Adrenal gland (tissue), 12 donors: ENCODE results near the gene MED27. TPM values are rescaled to one million over a fixed set of nuclear protein-coding genes. Genes with fewer than 3 reads are reported as not detected.

Experiments
- DNase-seq, 7 donors: peaks; one replicate each; pipeline ENCODE4 v3.0.0-alpha.2; 2019 to 2020
- H3K27ac ChIP-seq, 5 donors: fragments of 200-600 bp; sonication (generic) in 4 of 5; 1 replicate in 3 of 5; 2 replicates in 2 of 5; pipeline versions ENCODE4 v1.5.1 to v1.8.0; 2016 to 2020; ENCODE audit warnings: mild to moderate bottlenecking in 1 of 5
- H3K27me3 ChIP-seq: fragments of 200-600 bp; 2 replicates; pipeline ENCODE4 v1.8.0; 2021
- H3K36me3 ChIP-seq, 2 donors: fragments of 200-600 bp; replicated peaks in 1 of 2; 1 replicate in 1 of 2; 2 replicates in 1 of 2; pipeline versions ENCODE4 v1.5.1 to v1.8.0; 2018 to 2022
- H3K4me1 ChIP-seq, 2 donors: fragments of 200-600 bp; replicated peaks in 1 of 2; 1 replicate in 1 of 2; 2 replicates in 1 of 2; pipeline versions ENCODE4 v1.5.1 to v1.8.0; 2018 to 2021
- H3K4me3 ChIP-seq, 4 donors: fragments of 200-600 bp; sonication (generic) in 3 of 4; one replicate each; pipeline ENCODE4 v1.5.1; 2016 to 2018
- H3K9me3 ChIP-seq, 3 donors: fragments of 200-600 bp; sonication (generic) in 1 of 3; replicated peaks in 1 of 3; 1 replicate in 2 of 3; 2 replicates in 1 of 3; pipeline versions ENCODE4 v1.5.1 to v1.8.0; 2016 to 2021
- POLR2A ChIP-seq, 2 donors: fragments of 450-650 bp; IDR thresholded peaks; one replicate each; pipeline ENCODE4 v1.6.1; 2017; ENCODE audit warnings: antibody characterized with exemption in 2 of 2, mild to moderate bottlenecking in 2 of 2, moderate library complexity in 1 of 2
- WGBS, 4 donors: extraction: QIAGEN DNeasy Blood & Tissue Kit in 2 of 4; methylation state at CpG; one replicate each; pipeline versions ENCODE4 v1.1.5 to v1.1.7; 2013 to 2017; 5-methylcytosine and 5-hydroxymethylcytosine counted together
- intact Hi-C, 2 donors: fragments of 100-400 bp; cut with DNase I; formaldehyde crosslinking; loops; one replicate each; pipeline versions ENCODE4 v1.14.1 to v1.15.0; 2022 to 2023
- polyA plus RNA-seq, 3 donors: library from polyadenylated mRNA; stranded (reverse); fragments of 200-250 nt in 2 of 3; fragments of 350-450 nt in 1 of 3; fragmentation: Illumina TruSeq in 1 of 3; extraction: RNeasy Lipid Tissue Mini Kit (QIAGEN cat#74804) in 1 of 3; gene quantifications; one replicate each; pipeline ENCODE4 v1.2.3, GENCODE V29; 2013 to 2014
- total RNA-seq, 9 donors: library from RNA; depleted of rRNA in 4 of 9; stranded (reverse); fragments of >200 nt in 4 of 9; fragments of 120-200 nt in 1 of 9; fragmentation: NEBNext Ultra II Directional in 1 of 9; extraction: Animal tissue kit (Norgen Biotek cat#: 25700) in 1 of 9; gene quantifications; one replicate each; pipeline versions ENCODE4 v1.1.0 to v1.2.4, GENCODE V29; 2013 to 2023
- TF ChIP-seq, protein P1 (sequence below), 6 experiments: fragments of 450-650 bp in 4 of 6; fragments of 200-600 bp in 2 of 6; sonication (generic) in 1 of 6; IDR thresholded peaks; 1 replicate in 5 of 6; 2 replicates in 1 of 6; pipeline versions ENCODE4 v1.5.1 to v1.8.0; 2016 to 2021; ENCODE audit warnings: antibody characterized with exemption in 6 of 6, mild to moderate bottlenecking in 2 of 6, moderate library complexity in 1 of 6
- donor health status: healthy with polysubstance abuse.
- donor health status: Bipolar disorder and iron deficiency.
- donor health status: DM: yes; HTN: yes; CAD: no.
- donor health status: DM: no; HTN: no; CAD: no.
- donor health status: DM: no; HTN: no; CAD: no.
- donor health status: DM: yes; HTN: yes; CAD: no.

MED27 gene
- total and polyA plus RNA-seq, 12 donors, result 12.2 to 37.4 (median 15.9) TPM

DNA sequence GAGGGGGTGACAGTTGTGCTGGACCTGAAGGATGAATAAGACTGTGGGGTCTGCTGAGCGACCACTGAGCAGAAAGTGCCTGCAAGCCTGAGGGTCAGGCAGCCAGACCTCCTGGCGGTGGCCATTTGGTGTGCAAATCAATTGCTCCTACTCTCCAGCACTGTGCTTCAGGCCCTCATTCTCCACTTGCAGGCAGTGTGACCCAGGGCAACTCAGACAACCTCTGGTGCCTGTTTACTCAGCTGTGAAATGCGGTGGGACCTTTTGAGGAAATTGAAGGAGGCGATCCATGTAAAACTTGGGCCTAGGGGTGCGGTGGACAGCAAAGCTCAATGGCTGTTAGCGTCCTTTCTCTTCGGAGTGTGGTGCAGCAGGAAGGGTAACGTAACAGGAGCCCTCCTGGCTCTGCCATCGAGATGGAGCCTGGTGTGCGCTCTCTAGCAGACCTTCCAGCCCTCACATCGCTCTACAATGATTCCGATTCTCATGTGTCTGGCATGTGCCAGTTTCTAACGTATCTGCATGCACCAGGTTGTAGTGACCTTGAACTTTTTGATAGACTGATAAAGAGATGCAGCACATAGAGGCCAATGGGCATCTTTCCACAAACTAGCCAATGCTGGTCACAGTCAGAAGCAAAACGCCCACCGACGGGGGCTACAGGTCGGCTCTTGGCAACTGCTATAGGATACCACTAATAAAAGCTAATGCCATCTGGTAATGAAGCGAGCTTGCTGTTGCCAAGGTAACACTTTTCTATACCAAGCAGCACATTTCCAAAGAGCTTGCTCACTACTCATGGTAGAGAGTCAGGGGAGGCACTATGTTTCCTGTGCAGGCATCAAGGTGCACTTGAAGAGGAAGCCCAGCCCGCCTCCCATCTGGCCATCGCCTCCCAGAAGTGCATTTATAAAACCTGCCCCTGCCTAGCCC lies 180.1 kb downstream of the MED27 start:
- TF ChIP-seq, protein P1, sequence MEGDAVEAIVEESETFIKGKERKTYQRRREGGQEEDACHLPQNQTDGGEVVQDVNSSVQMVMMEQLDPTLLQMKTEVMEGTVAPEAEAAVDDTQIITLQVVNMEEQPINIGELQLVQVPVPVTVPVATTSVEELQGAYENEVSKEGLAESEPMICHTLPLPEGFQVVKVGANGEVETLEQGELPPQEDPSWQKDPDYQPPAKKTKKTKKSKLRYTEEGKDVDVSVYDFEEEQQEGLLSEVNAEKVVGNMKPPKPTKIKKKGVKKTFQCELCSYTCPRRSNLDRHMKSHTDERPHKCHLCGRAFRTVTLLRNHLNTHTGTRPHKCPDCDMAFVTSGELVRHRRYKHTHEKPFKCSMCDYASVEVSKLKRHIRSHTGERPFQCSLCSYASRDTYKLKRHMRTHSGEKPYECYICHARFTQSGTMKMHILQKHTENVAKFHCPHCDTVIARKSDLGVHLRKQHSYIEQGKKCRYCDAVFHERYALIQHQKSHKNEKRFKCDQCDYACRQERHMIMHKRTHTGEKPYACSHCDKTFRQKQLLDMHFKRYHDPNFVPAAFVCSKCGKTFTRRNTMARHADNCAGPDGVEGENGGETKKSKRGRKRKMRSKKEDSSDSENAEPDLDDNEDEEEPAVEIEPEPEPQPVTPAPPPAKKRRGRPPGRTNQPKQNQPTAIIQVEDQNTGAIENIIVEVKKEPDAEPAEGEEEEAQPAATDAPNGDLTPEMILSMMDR (IDR thresholded peaks at IDR 0.05), result no peak
- TF ChIP-seq POLR2A (IDR thresholded peaks at IDR 0.05), result no peak
- H3K4me1 ChIP-seq, result peaks cover 0 to 3% of the 10 kb centered on the region in 2 donors

DNA sequence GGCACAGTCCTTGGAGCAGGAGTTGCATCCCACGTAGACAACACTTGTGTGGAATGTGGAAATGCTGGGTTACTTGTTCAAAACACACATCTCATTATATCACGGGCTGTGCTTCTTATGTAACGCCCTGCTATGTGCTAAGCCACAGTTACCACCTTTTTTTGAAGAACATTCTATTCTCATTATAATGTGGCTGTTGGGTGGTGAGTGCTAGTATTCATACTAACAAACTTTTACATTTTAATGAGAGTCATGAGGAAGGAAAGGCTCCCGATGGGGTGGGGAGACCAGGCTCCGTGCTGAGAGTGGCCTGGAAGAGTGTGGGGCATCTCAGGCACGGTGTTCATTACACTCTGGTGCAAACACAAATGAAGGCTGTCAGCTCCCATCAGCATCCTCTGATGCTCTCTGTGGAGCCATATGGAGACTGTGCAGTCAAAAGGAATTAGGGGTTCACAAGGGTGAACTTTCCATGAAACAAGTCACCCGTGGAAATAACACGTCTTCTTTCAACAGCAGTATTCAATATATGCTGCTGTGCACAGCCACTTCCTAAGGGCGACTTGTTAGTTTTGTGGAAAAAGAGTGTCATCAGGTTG lies 186.7 kb downstream of the MED27 start:
- intact Hi-C loops, result no loop called here
- Histone ChIP-seq H3K27ac (no peak overlapping the region), H3K4me1 (peaks cover 5 to 18% of the 10 kb centered on the region in 2 donors), H3K4me3 (no peak overlapping the region), H3K9me3 (no peaks in the 10 kb centered on the region), H3K36me3 (peaks cover 0 to 6% of the 10 kb centered on the region in 2 donors), H3K27me3 (no peaks in the 10 kb centered on the region)
- TF ChIP-seq, protein P1 (IDR thresholded peaks at IDR 0.05), result no peak
- TF ChIP-seq POLR2A (IDR thresholded peaks at IDR 0.05), result no peak
- DNase-seq, result no peak
- 88 to 93% (median 89%) methylated on average over 9 of the region's 9 CpGs for WGBS, 4 donors

More for the DNA sequence above, 180.1 kb downstream of the MED27 start:
- intact Hi-C loops, result no loop called here
- Histone ChIP-seq H3K36me3 (no peaks in the 10 kb centered on the region), H3K27ac (no peak overlapping the region), H3K9me3 (no peaks in the 10 kb centered on the region), H3K27me3 (no peaks in the 10 kb centered on the region), H3K4me3 (no peak overlapping the region)
- DNase-seq, result no peak
- 86 to 90% (median 88%) methylated on average over 9 to 20 of the region's 20 CpGs for whole genome bisulfite sequencing, 4 donors

DNA sequence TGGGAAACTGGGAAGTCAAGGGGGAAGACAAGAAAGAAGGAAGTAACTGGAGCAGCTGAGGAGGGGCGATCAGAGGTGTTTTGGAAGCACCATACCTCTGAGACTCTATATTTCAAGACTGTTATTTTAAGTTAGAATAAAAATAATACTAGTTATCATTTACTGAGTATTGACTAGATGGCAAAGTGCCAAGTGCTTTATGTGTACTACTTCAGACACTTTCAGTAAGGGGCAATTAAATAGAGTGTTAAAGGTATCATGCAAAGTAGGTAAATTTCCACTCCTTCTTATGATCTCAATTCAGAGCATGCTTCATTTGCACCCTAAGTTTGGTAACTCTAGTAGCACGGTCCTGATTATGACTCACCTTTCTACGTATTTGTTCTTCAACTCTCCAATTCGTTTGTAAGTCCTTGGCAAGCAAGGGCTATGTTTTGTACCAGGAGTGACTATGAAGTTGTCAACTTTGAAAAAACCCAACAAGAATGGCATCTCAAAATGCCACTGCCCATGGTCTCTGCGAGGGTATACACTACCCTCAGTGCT lies 187.4 kb downstream of the MED27 start:
- no peaks in the 10 kb centered on the region for H3K27me3 ChIP-seq
- H3K36me3 ChIP-seq, result peaks cover 0 to 6% of the 10 kb centered on the region in 2 donors
- no peak for TF ChIP-seq POLR2A (IDR thresholded peaks at IDR 0.05)
- TF ChIP-seq, protein P1 (IDR thresholded peaks at IDR 0.05), result no peak
- H3K4me1 ChIP-seq, result peaks cover 5 to 18% of the 10 kb centered on the region in 2 donors
- whole genome bisulfite sequencing, 4 donors, result 62 to 73% (median 66%) methylated on average over 5 of the region's 5 CpGs
- H3K9me3 ChIP-seq, result no peaks in the 10 kb centered on the region
- no peak overlapping the region for H3K27ac ChIP-seq
- H3K4me3 ChIP-seq, result no peak overlapping the region
- no peak for DNase-seq
- intact Hi-C loops, result no loop called here

DNA sequence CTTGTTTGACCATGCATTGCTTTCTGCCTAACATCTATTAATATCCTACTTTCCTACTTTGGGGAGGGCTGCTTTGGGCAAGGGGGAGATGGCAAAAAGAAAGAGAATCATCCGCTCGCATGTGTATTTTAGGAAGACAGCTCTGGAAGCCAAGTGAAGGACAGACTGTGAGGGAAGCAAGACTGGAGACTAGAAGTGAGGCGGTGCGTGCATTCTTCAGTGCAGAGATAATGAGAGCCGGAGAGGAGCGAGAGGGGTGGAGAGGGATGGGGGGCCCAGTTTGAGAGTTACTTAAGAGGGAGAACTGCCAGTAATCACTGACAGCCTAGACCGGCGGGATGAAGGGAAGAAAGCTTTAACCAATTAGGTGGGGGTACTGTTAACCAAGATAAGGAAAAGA lies 188.1 kb downstream of the MED27 start:
- intact Hi-C loops, result no loop called here
- Histone ChIP-seq H3K27ac (no peak overlapping the region), H3K36me3 (peaks cover 0 to 6% of the 10 kb centered on the region in 2 donors), H3K4me3 (no peak overlapping the region), H3K4me1 (peaks cover 5 to 18% of the 10 kb centered on the region in 2 donors), H3K9me3 (no peaks in the 10 kb centered on the region), H3K27me3 (no peaks in the 10 kb centered on the region)
- 94 to 96% (median 94%) methylated on average over 8 of the region's 8 CpGs for WGBS, 4 donors
- TF ChIP-seq POLR2A (IDR thresholded peaks at IDR 0.05), result no peak
- TF ChIP-seq, protein P1 (IDR thresholded peaks at IDR 0.05), result no peak
- no peak for DNase-seq
